HepG2 (cell line): ENCODE data around the gene HADH. TPM values are rescaled to one million over a fixed set of nuclear protein-coding genes. Genes with fewer than 3 reads are reported as not detected.

Experiments
- BCL6 ChIP-seq: IDR thresholded peaks from 2 replicates; pipeline ENCODE4 v1.6.1; 2016; ENCODE audit warnings: missing genetic modification reagents, missing compliant biosample characterization
- CREM ChIP-seq, 2 experiments: sonication (generic) in 1 of 2; formaldehyde crosslinking in 1 of 2; IDR thresholded peaks; 2 replicates each; pipeline versions ENCODE4 v1.4.0 to v1.6.1; 2016 to 2020; ENCODE audit warnings: antibody characterized with exemption in 1 of 2, mild to moderate bottlenecking in 1 of 2, missing genetic modification reagents in 1 of 2
- EP300 ChIP-seq, 3 experiments: sonication (generic) in 1 of 3; formaldehyde crosslinking in 1 of 3; IDR thresholded peaks; 2 replicates each; pipeline versions ENCODE4 v1.5.1 to v1.6.1; 2011 to 2020; ENCODE audit warnings: low read depth in 2 of 3, low read length in 2 of 3, borderline replicate concordance in 1 of 3, improper control_type of control experiment in 1 of 3, mild to moderate bottlenecking in 1 of 3, missing genetic modification reagents in 1 of 3, moderate library complexity in 1 of 3
- KDM4B ChIP-seq: sonication (generic); formaldehyde crosslinking; IDR thresholded peaks from 2 replicates; pipeline ENCODE4 v1.4.0; 2020; ENCODE audit warnings: missing genetic modification reagents
- MYNN ChIP-seq: sonication (generic); formaldehyde crosslinking; IDR thresholded peaks from 2 replicates; pipeline ENCODE4 v1.4.0; 2020; ENCODE audit warnings: mild to moderate bottlenecking, low read depth, missing genetic modification reagents
- NFKB2 ChIP-seq: sonication (generic); formaldehyde crosslinking; IDR thresholded peaks from 2 replicates; pipeline ENCODE4 v1.4.0; 2020; ENCODE audit warnings: missing genetic modification reagents, borderline replicate concordance
- PTBP1 ChIP-seq: fragments of 200-400 bp; formaldehyde crosslinking; IDR thresholded peaks from 2 replicates; pipeline ENCODE4 v1.6.1; 2018; ENCODE audit warnings: low read length, low read depth; ENCODE audit not compliant: poor library complexity, severe bottlenecking
- RXRA ChIP-seq: sonication (generic); formaldehyde crosslinking; IDR thresholded peaks from 2 replicates; pipeline ENCODE4 v1.5.1; 2020; ENCODE audit warnings: missing genetic modification reagents
- SYNCRIP ChIP-seq: fragments of 200-400 bp; formaldehyde crosslinking; IDR thresholded peaks from 2 replicates; pipeline ENCODE4 v1.6.1; 2018; ENCODE audit warnings: mild to moderate bottlenecking, low read depth, low read length; ENCODE audit not compliant: insufficient read depth
- TAF15 ChIP-seq: fragments of 200-400 bp; formaldehyde crosslinking; IDR thresholded peaks from one replicate; pipeline ENCODE4 v1.6.1; 2018; ENCODE audit warnings: mild to moderate bottlenecking, low read depth, low read length; ENCODE audit not compliant: poor library complexity, severe bottlenecking
- ZNF34 ChIP-seq: sonication (generic); formaldehyde crosslinking; IDR thresholded peaks from 2 replicates; pipeline ENCODE4 v1.4.0; 2020; ENCODE audit warnings: mild to moderate bottlenecking, missing genetic modification reagents, borderline replicate concordance
- ZNF382 ChIP-seq: sonication (generic); formaldehyde crosslinking; IDR thresholded peaks from 2 replicates; pipeline ENCODE4 v1.5.0; 2020; ENCODE audit warnings: missing genetic modification reagents, mild to moderate bottlenecking, borderline replicate concordance
- ZNF446 ChIP-seq: sonication (generic); formaldehyde crosslinking; IDR thresholded peaks from 2 replicates; pipeline ENCODE4 v1.5.0; 2020; ENCODE audit warnings: mild to moderate bottlenecking, missing genetic modification reagents
- ZNF563 ChIP-seq: sonication (generic); formaldehyde crosslinking; IDR thresholded peaks from 2 replicates; pipeline ENCODE4 v1.8.0; 2022; ENCODE audit warnings: mild to moderate bottlenecking, moderate library complexity, missing genetic modification reagents
- ZNF570 ChIP-seq: sonication (generic); formaldehyde crosslinking; IDR thresholded peaks from 2 replicates; pipeline ENCODE4 v1.4.0; 2020; ENCODE audit warnings: mild to moderate bottlenecking, missing genetic modification reagents, borderline replicate concordance
- polyA plus RNA-seq, 8 experiments: library from polyadenylated mRNA; depleted of rRNA in 3 of 8; stranded (reverse) in 7 of 8; unstranded in 1 of 8; fragments of >200 nt; fragmentation: Illumina TruSeq in 4 of 8; extraction: Trizol in 4 of 8; gene quantifications; 2 replicates each; pipeline versions ENCODE4 v1.2.1 to v1.2.3, GENCODE V29; 2011 to 2016; ENCODE audit warnings: low read depth in 4 of 8, missing spikeins in 1 of 8, mixed read lengths in 1 of 8; ENCODE audit not compliant: insufficient read depth in 1 of 8
- total RNA-seq, 5 experiments: library from RNA; depleted of rRNA; stranded (reverse); fragments of >200 nt; fragmentation: Illumina TruSeq; extraction: Trizol; gene quantifications; 2 replicates each; pipeline ENCODE4 v1.2.3, GENCODE V29; 2016; ENCODE audit warnings: low read depth in 1 of 5
- TF ChIP-seq, protein P1 (sequence below): sonication (generic); formaldehyde crosslinking; IDR thresholded peaks from 2 replicates; pipeline ENCODE4 v1.4.0; 2020; ENCODE audit warnings: mild to moderate bottlenecking, missing genetic modification reagents
- TF ChIP-seq, protein P2 (sequence below): sonication (generic); formaldehyde crosslinking; IDR thresholded peaks from 2 replicates; pipeline ENCODE4 v1.4.0; 2020; ENCODE audit warnings: missing genetic modification reagents, low read depth, mild to moderate bottlenecking, borderline replicate concordance
- TF ChIP-seq, protein P3 (sequence below): sonication (generic); formaldehyde crosslinking; IDR thresholded peaks from 2 replicates; pipeline ENCODE4 v1.4.0; 2020; ENCODE audit warnings: mild to moderate bottlenecking, missing genetic modification reagents

Gene HADH
- total and polyA plus RNA-seq, 2 of the 13 experiments (the other 11 are each of a cell fraction or from before 2014, with no cell fraction given), result 29.6 to 33.9 TPM

DNA sequence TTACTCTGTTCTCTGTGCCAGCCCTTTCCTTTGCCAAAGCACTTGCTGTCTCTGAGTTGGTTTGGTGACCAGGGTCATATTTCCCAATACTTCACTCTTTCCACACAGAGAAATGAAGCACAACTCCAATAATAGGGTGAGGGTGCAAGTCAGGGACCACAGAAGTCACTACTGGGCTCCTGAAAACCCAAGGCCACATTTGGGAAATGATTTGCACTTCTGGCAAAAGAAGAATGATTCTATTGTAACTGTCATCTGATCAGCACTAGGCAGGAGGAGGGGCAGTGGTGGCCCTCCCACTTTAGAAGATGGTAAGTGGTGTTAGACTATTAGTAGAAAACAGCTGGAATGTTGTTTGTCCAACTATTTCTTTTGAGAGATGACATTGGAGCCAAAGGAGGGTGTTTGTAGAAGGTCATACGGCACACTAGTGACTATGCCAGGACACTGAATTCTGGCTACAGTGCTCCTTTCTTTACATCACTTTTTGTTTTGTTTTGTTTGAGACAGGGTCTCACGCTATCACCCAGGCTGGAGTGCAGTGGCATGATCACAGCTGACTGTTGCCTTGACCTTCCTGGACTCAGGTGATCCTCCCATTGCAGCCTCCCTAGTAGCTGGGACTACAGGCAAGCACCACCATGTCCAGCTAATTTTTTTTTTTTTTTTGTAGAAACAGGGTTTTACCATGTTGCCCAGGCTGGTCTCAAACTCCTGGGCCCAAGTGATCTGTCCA lies 10.8 kb upstream of the HADH start (continued):
- TF ChIP-seq ZNF34, result no peak
- TF ChIP-seq KDM4B, result no peak
- TF ChIP-seq ZNF382 (CRISPR knock-in tag), result no peak
- TF ChIP-seq ZNF446 (CRISPR knock-in tag), result no peak
- peak in 1 of 2 experiments; percentile 27; a peak in 1 of 4 replicates for TF ChIP-seq EP300 (IDR thresholded peaks at IDR 0.05; ENCODE audit: low read depth in 2 of 2, low read length in 2 of 2)
- TF ChIP-seq EP300 (CRISPR knock-in tag; IDR thresholded peaks at IDR 0.05; ENCODE audit: borderline replicate concordance), result no peak; the same call in 1 of the 2 replicates
- no peak for TF ChIP-seq NFKB2 (CRISPR knock-in tag)
- TF ChIP-seq CREM (IDR thresholded peaks at IDR 0.05), result no peak
- TF ChIP-seq CREM (CRISPR knock-in tag; IDR thresholded peaks at IDR 0.05), result no peak
- no peak; the same call in 1 of the 2 replicates for TF ChIP-seq RXRA
- no peak for TF ChIP-seq TAF15
- TF ChIP-seq BCL6 (CRISPR knock-in tag), result peak; percentile 70; the same call in 1 of the 2 replicates
- no peak for TF ChIP-seq MYNN (CRISPR knock-in tag)
- TF ChIP-seq, protein P1, sequence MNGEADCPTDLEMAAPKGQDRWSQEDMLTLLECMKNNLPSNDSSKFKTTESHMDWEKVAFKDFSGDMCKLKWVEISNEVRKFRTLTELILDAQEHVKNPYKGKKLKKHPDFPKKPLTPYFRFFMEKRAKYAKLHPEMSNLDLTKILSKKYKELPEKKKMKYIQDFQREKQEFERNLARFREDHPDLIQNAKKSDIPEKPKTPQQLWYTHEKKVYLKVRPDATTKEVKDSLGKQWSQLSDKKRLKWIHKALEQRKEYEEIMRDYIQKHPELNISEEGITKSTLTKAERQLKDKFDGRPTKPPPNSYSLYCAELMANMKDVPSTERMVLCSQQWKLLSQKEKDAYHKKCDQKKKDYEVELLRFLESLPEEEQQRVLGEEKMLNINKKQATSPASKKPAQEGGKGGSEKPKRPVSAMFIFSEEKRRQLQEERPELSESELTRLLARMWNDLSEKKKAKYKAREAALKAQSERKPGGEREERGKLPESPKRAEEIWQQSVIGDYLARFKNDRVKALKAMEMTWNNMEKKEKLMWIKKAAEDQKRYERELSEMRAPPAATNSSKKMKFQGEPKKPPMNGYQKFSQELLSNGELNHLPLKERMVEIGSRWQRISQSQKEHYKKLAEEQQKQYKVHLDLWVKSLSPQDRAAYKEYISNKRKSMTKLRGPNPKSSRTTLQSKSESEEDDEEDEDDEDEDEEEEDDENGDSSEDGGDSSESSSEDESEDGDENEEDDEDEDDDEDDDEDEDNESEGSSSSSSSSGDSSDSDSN, result no peak
- no peak for TF ChIP-seq PTBP1
- TF ChIP-seq, protein P2, sequence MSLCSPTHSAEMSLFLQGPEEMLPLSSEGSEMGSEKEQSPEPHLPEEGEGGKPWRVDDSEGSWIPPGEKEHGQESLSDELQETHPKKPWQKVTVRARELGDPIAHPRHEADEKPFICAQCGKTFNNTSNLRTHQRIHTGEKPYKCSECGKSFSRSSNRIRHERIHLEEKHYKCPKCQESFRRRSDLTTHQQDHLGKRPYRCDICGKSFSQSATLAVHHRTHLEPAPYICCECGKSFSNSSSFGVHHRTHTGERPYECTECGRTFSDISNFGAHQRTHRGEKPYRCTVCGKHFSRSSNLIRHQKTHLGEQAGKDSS (CRISPR knock-in tag), result 0 out of 2 replicates have a peak, but pooled peaks have one; percentile 36
- TF ChIP-seq ZNF563 (CRISPR knock-in tag), result no peak
- TF ChIP-seq, protein P3, sequence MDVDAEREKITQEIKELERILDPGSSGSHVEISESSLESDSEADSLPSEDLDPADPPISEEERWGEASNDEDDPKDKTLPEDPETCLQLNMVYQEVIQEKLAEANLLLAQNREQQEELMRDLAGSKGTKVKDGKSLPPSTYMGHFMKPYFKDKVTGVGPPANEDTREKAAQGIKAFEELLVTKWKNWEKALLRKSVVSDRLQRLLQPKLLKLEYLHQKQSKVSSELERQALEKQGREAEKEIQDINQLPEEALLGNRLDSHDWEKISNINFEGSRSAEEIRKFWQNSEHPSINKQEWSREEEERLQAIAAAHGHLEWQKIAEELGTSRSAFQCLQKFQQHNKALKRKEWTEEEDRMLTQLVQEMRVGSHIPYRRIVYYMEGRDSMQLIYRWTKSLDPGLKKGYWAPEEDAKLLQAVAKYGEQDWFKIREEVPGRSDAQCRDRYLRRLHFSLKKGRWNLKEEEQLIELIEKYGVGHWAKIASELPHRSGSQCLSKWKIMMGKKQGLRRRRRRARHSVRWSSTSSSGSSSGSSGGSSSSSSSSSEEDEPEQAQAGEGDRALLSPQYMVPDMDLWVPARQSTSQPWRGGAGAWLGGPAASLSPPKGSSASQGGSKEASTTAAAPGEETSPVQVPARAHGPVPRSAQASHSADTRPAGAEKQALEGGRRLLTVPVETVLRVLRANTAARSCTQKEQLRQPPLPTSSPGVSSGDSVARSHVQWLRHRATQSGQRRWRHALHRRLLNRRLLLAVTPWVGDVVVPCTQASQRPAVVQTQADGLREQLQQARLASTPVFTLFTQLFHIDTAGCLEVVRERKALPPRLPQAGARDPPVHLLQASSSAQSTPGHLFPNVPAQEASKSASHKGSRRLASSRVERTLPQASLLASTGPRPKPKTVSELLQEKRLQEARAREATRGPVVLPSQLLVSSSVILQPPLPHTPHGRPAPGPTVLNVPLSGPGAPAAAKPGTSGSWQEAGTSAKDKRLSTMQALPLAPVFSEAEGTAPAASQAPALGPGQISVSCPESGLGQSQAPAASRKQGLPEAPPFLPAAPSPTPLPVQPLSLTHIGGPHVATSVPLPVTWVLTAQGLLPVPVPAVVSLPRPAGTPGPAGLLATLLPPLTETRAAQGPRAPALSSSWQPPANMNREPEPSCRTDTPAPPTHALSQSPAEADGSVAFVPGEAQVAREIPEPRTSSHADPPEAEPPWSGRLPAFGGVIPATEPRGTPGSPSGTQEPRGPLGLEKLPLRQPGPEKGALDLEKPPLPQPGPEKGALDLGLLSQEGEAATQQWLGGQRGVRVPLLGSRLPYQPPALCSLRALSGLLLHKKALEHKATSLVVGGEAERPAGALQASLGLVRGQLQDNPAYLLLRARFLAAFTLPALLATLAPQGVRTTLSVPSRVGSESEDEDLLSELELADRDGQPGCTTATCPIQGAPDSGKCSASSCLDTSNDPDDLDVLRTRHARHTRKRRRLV (CRISPR knock-in tag), result no peak
- TF ChIP-seq ZNF570 (CRISPR knock-in tag), result no peak
- no peak for TF ChIP-seq SYNCRIP
